Ishikawa (cell line): ENCODE measurements around the gene CCDC32.

Source experiments
- CEBPB ChIP-seq: IDR thresholded peaks from 2 replicates; pipeline ENCODE4 v1.6.1; 2012
- CREB1 ChIP-seq: IDR thresholded peaks from 2 replicates; pipeline ENCODE4 v1.6.1; 2012; ENCODE audit warnings: low read depth
- EGR1 ChIP-seq: IDR thresholded peaks from 2 replicates; pipeline ENCODE4 v1.6.1; 2012
- EP300 ChIP-seq: IDR thresholded peaks from 2 replicates; pipeline ENCODE4 v1.6.1; 2012; ENCODE audit warnings: borderline replicate concordance
- FOXM1 ChIP-seq: IDR thresholded peaks from 2 replicates; pipeline ENCODE4 v1.6.1; 2012; ENCODE audit warnings: low read depth, borderline replicate concordance
- MAX ChIP-seq: IDR thresholded peaks from 2 replicates; pipeline ENCODE4 v1.6.1; 2012
- NFIC ChIP-seq: IDR thresholded peaks from 2 replicates; pipeline ENCODE4 v1.6.1; 2012
- RAD21 ChIP-seq: IDR thresholded peaks from 2 replicates; pipeline ENCODE4 v1.6.1; 2012; ENCODE audit warnings: low read depth
- REST ChIP-seq: IDR thresholded peaks from 2 replicates; pipeline ENCODE4 v1.6.1; 2012; ENCODE audit warnings: low read depth, mild to moderate bottlenecking
- TAF1 ChIP-seq: IDR thresholded peaks from 2 replicates; pipeline ENCODE4 v1.6.1; 2012; ENCODE audit warnings: low read depth, mild to moderate bottlenecking
- TCF12 ChIP-seq: IDR thresholded peaks from 2 replicates; pipeline ENCODE4 v1.6.1; 2012; ENCODE audit warnings: low read depth
- TEAD4 ChIP-seq: IDR thresholded peaks from 2 replicates; pipeline ENCODE4 v1.6.1; 2012
- USF1 ChIP-seq: IDR thresholded peaks from 2 replicates; pipeline ENCODE4 v1.6.1; 2012
- YY1 ChIP-seq: IDR thresholded peaks from 2 replicates; pipeline ENCODE4 v1.6.1; 2012; ENCODE audit warnings: low read depth
- ZBTB7A ChIP-seq: IDR thresholded peaks from 2 replicates; pipeline ENCODE4 v1.6.1; 2012; ENCODE audit warnings: low read depth

CCDC32 gene

GRCh38 chr15:40548610-40549009 lies 16.2 kb downstream of the CCDC32 start:
- TF ChIP-seq TEAD4 (no peak), CREB1 (no peak)

DNA sequence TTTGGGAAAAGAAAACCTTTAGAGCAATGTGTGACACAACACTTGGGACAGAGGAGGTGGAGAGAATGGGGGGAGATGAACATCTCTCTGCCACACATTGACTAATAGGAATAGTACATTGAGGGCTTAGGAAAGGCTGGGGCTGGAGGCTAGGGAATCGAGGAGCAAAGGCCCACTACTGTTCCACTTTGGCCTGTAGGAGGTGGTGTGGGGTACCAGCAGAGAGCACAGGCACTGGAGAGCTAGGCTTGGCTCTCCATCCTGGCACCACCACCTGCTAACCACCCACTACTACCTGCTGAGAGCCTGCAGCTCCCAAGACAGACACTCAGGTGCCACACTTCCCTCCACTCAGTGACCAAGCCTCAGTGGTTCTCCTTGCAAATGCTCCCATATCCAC lies 19.4 kb downstream of the CCDC32 start:
- TF ChIP-seq TCF12, result no peak
- TF ChIP-seq CEBPB, result no peak
- no peak for TF ChIP-seq USF1
- TF ChIP-seq TEAD4, result no peak
- TF ChIP-seq EP300, result no peak
- no peak for TF ChIP-seq YY1
- no peak for TF ChIP-seq CREB1
- no peak for TF ChIP-seq EGR1
- TF ChIP-seq REST, result no peak
- TF ChIP-seq TAF1, result no peak
- no peak for TF ChIP-seq FOXM1
- TF ChIP-seq MAX, result no peak

- TF ChIP-seq USF1 (no peak), TEAD4 (no peak), RAD21 (no peak)
Observed at GRCh38 chr15:40543631-40544294, 21.1 kb downstream of the CCDC32 start.

GRCh38 chr15:40543082-40543481 lies 21.8 kb downstream of the CCDC32 start:
- no peak for TF ChIP-seq ZBTB7A
- TF ChIP-seq NFIC, result no peak
- no peak for TF ChIP-seq USF1
- TF ChIP-seq TAF1, result no peak
- TF ChIP-seq YY1, result no peak
- TF ChIP-seq FOXM1, result no peak
- no peak for TF ChIP-seq CREB1
- no peak for TF ChIP-seq EP300
- no peak for TF ChIP-seq CEBPB
- TF ChIP-seq RAD21, result no peak
- TF ChIP-seq MAX, result no peak

DNA sequence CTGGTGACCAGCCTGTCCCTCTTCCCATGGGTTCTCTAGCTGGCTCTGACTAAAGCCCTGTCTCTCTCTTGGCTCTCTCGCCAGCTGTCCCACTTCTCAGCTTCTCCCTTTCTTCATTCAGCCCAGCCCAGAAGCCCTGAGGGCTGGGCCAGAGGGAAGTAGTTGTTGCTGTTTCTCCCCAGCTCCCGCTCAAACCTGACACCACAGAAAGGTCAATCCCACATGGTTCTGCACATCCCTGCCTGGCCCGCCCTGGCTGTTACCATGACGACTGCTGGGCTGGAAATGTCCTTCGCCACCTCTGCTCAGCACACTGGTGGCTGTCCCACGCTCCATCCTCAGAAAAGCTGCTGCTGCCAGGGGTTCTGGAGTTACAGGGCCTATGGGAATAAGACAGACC lies 25.9 kb downstream of the CCDC32 start:
- TF ChIP-seq EGR1, result no peak
- no peak for TF ChIP-seq RAD21
- no peak for TF ChIP-seq TEAD4
- no peak for TF ChIP-seq TAF1
- TF ChIP-seq FOXM1, result no peak
- TF ChIP-seq ZBTB7A, result no peak
- TF ChIP-seq CREB1, result no peak
- no peak for TF ChIP-seq TCF12
- no peak for TF ChIP-seq MAX
- TF ChIP-seq NFIC, result no peak
- no peak for TF ChIP-seq REST
- no peak for TF ChIP-seq USF1
- TF ChIP-seq EP300, result no peak

DNA sequence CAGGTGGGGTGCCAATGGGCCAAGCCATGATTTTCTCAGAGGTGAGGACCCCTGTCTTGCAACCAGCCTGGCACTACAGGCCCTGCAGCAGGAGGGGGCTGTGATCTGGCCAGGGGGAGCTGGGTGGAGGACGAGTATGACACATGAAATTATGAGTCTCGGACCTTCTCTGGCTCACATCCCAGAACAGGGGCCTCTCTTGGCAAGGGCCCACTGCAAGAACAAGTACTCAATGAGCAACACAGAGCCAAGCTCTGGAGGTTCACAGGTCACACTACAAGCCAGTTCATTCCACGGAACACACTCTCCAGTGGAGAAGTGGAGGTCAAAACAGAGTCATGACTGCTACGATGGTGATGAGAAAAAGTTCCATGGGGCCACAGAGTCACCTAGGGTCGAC lies 28.3 kb downstream of the CCDC32 start:
- TF ChIP-seq CREB1, result no peak
- no peak for TF ChIP-seq REST
- TF ChIP-seq ZBTB7A, result no peak
- TF ChIP-seq CEBPB, result no peak
- TF ChIP-seq EGR1, result no peak
- no peak for TF ChIP-seq NFIC
- TF ChIP-seq USF1, result no peak
- TF ChIP-seq TEAD4, result no peak
